DMS153 treated with DMSO at 0.1 percent for 48 hours (cell line): ENCODE results near the gene JKAMP.

Source experiments
- DNase-seq: peaks from one replicate; lab custom pipeline; 2025; ENCODE audit not compliant: unreplicated experiment; lab: John Stamatoyannopoulos, UW

JKAMP gene

GRCh38 chr14:59480166-59480565 lies 4.2 kb upstream of the JKAMP start:
- DNase-seq: no peak

- DNase-seq: no peak
Measured at GRCh38 chr14:59481407-59481806, 2.9 kb upstream of the JKAMP start.

- no peak for DNase-seq
Measured at GRCh38 chr14:59481871-59482540, 2.3 kb upstream of the JKAMP start.

GRCh38 chr14:59482541-59483331 lies 1.6 kb upstream of the JKAMP start:
- DNase-seq: no peak

DNA sequence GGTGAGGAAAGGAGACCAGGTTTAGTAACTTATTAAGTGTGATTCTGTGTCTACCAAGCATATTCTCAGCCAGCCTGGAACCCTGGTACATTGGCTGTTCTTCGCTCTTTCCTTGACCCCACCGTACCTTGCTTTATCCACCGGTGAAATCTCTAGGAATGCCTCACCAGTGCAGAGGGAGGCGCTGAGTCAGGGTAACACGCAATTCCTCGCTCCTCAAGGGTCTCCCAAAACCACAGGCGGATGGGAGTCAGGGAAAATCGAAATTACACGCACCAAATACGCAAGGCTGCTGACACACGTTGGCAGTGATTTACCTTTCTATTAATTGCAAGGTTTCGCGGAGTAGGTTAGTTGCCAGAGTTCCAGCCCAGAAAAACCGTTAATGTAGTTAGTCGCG lies 954 bp upstream of the JKAMP start:
- DNase-seq: no peak

- peak; percentile 44 for DNase-seq
Measured at GRCh38 chr14:59484639-59485175, 390 bp downstream of the JKAMP start.

DNA sequence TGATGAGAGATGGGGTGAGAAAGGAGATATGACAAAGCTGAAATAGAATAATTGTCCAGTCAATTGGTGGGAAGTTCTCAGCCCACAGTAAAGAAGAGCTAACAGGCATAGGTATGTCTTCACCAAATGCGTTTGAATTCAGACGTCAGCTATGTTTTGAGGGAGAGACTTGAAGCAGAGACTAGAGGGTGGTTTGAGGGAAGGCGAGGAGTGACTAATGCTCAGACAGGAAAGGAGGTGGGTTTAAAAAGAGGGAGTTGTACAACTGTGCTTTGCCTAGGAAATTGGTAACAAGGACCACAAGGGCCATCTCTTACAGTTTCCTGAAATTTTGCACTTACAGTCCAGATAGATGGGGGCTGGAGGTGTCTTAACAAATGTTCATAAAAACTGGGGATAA lies 6.4 kb downstream of the JKAMP start:
- DNase-seq: no peak

- DNase-seq: no peak
Measured at GRCh38 chr14:59492384-59492783, 8.1 kb downstream of the JKAMP start.

- no peak for DNase-seq
Measured at GRCh38 chr14:59500732-59501131, 16.4 kb downstream of the JKAMP start.

GRCh38 chr14:59503256-59503655 lies 18.9 kb downstream of the JKAMP start:
- DNase-seq: no peak

GRCh38 chr14:59507063-59507751 lies 22.9 kb downstream of the JKAMP start:
- peak; percentile 67 for DNase-seq

GRCh38 chr14:59507752-59508103 lies 23.4 kb downstream of the JKAMP start:
- no peak for DNase-seq

- DNase-seq: no peak
Measured at GRCh38 chr14:59509101-59509500, 24.8 kb downstream of the JKAMP start.

DNA sequence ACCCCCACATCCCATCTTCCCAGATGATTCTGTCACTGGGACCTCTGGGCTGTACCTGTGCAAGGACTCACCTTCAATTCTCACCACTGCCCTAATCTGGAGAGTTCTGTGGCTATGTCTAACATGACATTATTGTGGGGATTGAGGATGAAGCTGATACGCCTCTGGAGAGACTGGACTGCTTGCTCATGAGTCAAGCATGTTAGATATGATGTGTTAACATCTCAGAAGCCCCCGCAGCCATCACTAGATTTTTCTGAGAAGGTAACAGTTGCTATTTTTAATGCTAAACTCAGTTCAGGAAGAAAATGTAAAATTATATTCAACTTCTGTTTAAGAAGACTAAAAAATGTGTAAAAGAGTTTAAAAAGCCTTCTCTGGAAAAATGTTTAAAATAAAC lies 25.7 kb downstream of the JKAMP start:
- DNase-seq: no peak

- no peak for DNase-seq
Measured at GRCh38 chr14:59510966-59511365, 26.6 kb downstream of the JKAMP start.

DNA sequence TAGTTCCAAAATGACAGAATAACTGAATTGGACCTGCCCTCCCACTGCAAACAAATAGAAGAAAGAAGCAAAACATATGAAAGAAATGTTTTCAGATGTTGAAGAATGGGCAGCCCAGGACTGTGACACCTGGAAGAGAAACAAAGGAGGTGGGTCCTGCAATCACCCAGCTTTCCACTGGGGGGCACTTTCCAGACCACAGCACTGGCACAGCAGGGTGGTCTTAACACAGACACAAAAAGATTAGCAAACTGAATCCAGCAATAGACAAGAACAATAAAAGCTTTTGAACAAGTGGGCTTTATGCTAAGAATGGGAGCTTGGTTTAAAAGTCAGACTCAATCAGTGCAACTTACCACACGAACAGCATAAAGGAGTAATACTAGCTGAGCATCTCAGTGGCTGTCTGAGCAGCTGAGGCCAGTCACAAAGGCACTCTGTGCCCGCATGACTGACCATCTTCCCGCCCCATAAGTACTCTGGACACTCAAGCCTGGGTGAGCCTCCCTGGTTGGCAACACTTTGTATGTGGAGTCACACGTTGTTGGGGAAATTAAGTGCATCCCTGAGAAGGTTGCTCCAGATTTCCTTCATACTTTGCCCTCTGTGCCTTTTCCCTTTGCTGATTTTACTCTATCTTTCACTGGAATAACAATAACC lies 27.7 kb downstream of the JKAMP start:
- no peak for DNase-seq

DNA sequence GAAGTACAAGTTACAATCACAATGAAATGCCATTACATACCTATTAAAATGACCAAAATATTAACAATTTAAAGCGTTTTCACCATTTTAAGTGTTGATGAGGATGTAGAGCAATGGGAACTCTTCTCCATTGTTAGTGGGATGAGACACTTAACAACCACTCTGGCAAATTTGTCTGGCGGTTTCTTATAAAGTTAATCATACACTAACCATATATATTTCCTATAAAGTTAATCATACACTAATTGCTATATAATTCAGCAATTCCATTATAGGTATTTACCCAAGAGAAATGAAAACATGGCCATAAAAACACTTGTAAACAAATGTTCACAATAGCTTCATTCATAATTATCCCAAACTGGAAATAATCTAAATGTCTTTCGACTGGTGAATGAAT lies 35.9 kb downstream of the JKAMP start:
- no peak for DNase-seq

DNA sequence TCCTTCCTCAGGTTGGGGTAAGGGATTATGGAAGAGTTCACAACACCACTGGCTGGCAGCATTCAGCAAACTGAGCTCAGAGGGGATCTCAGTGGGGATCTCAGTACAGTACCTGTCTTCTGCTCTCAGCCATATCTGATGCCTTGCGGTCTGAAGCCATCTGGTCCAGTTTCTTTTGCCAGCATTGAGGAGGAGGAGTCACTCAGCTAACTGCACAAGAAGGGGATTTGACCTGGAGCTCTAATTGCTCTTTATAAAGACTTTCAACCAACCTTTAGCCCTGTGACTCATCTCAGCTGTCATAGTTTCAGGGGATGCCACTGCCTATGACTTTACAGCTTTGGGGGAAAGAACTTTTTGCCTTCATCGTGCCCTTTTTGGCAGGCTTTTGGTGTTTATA lies 44.9 kb downstream of the JKAMP start:
- DNase-seq: no peak

DNA sequence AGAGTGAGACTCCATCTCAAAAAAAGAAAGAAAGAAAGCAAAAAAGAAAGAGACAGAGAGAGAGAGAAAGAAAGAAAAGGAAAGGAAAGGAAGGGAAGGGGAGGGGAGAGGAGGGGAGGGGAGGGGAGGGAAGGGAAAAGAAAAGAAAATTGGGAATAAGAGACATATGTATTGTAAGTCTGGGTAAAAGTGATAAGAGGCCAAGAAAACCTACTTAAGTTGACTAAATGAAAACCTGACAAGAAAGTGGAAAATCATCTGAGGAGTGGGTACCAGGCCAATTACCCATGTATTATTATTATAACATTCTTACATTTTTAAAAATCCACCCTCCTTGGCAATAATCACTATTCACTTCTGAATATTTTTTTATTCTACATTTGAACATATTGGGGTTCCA lies 46.0 kb downstream of the JKAMP start:
- DNase-seq: no peak

GRCh38 chr14:59532419-59532818 lies 48.1 kb downstream of the JKAMP start:
- no peak for DNase-seq

DNA sequence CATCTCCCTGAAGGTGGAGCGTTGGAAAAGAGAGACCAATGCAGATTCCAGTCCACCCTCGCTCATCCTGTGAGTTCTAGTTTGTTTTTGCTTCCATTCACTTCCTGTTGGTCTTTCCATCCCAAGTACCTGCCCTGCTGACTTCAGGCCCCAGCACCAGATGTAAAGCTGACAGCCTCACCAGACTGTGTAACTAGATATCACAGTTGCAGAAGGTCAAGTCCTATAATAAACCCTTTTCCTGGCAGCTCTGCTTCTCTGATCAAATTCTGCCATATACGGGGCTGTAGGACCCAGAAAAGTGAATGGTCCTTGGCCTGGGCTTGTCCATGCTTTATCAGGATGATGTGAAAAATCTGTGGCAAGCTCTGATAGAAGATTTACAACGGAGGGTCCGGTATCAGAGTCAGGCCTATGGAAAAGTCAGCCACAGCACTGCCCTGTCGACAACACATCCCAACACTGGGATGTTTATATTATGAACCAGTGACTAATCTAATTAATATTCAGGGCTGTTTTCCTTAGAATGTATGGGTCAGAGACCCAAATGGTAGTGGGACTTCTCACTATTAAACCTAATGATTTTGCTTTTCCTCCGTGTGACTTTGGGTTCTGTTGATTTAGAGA lies 50.2 kb downstream of the JKAMP start:
- no peak for DNase-seq
